Body of pancreas (tissue), 4 donors: ENCODE results near the gene KRTAP3-3.

Experiments
- POLR2A ChIP-seq, 3 donors: fragments of 450-650 bp; IDR thresholded peaks; one replicate each; pipeline ENCODE4 v1.6.1; 2016; ENCODE audit warnings: antibody characterized with exemption in 3 of 3, mild to moderate bottlenecking in 2 of 3
- TF ChIP-seq, protein P1 (sequence below), 7 experiments: fragments of 450-650 bp in 4 of 7; fragments of 200-600 bp in 3 of 7; sonication (generic) in 3 of 7; IDR thresholded peaks; one replicate each; pipeline ENCODE4 v1.5.1; 2016 to 2019; ENCODE audit warnings: antibody characterized with exemption in 7 of 7

DNA sequence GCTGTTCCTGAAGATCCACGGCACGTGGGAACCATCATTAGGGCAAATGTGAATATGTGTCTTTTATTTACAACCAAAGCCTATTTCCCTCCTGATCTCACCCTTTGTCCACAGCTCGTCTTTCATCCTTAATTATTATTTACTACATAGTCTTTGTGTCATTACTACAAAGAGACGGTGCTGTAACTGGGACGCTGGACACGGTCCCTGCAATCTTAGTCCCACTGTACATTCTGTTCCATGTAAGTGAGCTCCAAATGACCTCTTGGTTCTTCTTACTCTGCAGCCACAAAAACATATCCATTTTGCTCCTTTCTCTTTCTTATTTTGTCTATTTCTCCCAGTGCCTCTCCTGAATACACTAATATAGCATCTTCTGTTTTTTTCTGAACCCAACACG lies 43.8 kb downstream of the KRTAP3-3 start:
- TF ChIP-seq, protein P1, sequence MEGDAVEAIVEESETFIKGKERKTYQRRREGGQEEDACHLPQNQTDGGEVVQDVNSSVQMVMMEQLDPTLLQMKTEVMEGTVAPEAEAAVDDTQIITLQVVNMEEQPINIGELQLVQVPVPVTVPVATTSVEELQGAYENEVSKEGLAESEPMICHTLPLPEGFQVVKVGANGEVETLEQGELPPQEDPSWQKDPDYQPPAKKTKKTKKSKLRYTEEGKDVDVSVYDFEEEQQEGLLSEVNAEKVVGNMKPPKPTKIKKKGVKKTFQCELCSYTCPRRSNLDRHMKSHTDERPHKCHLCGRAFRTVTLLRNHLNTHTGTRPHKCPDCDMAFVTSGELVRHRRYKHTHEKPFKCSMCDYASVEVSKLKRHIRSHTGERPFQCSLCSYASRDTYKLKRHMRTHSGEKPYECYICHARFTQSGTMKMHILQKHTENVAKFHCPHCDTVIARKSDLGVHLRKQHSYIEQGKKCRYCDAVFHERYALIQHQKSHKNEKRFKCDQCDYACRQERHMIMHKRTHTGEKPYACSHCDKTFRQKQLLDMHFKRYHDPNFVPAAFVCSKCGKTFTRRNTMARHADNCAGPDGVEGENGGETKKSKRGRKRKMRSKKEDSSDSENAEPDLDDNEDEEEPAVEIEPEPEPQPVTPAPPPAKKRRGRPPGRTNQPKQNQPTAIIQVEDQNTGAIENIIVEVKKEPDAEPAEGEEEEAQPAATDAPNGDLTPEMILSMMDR (IDR thresholded peaks at IDR 0.05) = no peak
- TF ChIP-seq POLR2A (IDR thresholded peaks at IDR 0.05) = no peak
